NOMO-1 (cell line): Measurements from ENCODE around the gene RCL1.
"Not testable (repeated sequence)": the region's sequence is repeated elsewhere in the genome, so short reads cannot be mapped to it uniquely, and the experiment has no call there.

Source experiments
- DNase-seq, 2 experiments: peaks; one replicate each; lab custom pipeline; 2025; ENCODE audit not compliant: unreplicated experiment in 2 of 2; lab: John Stamatoyannopoulos, UW

The RCL1 gene, protein sequence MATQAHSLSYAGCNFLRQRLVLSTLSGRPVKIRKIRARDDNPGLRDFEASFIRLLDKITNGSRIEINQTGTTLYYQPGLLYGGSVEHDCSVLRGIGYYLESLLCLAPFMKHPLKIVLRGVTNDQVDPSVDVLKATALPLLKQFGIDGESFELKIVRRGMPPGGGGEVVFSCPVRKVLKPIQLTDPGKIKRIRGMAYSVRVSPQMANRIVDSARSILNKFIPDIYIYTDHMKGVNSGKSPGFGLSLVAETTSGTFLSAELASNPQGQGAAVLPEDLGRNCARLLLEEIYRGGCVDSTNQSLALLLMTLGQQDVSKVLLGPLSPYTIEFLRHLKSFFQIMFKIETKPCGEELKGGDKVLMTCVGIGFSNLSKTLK

DNA sequence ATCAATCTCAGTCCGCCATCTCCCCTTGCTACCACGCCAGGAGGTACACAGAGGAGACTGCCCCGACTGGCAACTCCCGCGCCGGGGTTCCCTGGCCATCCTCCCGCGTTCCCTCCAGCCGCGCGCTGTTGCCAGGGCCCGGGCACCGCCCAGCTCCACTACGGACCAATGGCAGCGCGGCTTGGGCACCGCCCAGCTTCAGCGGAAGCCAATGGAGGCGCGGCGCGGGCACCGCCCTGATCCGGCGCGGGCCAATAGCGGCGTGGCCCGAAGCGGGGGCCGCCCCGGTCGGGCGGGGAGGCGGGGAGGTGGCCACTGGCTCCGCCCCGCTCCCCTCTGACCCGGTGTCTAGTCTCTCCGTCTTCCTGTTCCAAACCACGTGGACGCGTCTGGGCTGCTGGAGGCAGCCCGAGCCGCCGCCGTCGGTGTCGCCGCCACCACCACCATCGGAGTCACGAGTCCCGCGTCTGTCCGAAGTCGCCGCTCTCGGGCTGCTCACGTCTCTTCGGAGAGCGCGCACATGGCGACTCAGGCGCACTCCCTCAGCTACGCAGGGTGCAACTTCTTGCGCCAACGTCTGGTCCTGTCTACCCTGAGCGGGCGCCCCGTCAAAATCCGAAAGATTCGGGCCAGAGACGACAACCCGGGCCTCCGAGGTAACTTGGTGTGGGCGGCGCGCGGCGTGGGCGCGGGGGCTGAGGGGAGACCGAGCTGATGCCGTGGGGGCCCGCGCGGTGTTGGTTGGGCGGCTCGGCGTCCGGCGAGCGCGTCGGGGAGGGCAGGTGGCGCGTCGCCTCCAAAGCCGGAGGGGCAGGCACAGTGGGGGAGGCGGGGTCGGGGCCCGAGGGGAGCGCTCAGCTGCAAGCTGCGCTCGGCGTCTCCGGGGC is at the start of gene RCL1:
Gene RCL1, plus strand, starts transcription at position 373 of the 887 bp plus-strand sequence. Its CDS starts 148 bp downstream, at position 521.
- DNase-seq, result peak; percentile 86 to 90

DNA sequence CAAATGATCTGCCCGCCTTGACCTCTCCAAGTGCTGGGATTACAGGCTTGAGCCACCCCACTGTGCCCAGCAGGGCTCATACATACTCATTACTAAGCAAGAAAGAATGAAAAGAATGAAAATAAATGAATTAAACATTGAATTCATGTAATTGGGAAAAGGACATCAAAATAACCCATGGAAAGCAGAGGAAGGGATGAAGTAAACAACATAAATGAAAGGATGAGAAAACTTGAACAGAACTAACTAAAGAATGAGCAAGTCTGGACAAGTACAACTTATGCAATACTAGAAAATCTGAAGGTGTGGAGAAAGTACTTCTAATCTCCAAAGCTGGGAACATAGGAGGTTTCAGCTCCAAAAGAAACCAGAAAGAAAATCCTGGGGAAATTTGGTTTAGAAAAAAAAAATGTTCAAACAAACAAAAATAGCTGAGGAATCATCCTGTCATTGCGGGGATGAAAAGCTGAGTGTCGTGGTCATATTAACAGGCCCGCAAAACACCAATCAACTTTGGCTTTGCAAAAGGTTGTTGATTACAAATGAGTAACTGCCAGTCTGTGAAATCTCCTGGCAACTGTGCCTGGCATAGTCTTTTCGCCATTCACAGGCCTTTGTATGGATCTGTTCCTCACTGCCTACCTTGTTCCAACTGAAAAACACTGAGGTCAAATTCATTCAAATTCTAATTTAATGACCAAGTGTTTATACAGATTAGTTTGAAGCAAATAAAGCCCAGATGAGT is 49.4 kb upstream of the RCL1 start:
- no peak for DNase-seq

DNA sequence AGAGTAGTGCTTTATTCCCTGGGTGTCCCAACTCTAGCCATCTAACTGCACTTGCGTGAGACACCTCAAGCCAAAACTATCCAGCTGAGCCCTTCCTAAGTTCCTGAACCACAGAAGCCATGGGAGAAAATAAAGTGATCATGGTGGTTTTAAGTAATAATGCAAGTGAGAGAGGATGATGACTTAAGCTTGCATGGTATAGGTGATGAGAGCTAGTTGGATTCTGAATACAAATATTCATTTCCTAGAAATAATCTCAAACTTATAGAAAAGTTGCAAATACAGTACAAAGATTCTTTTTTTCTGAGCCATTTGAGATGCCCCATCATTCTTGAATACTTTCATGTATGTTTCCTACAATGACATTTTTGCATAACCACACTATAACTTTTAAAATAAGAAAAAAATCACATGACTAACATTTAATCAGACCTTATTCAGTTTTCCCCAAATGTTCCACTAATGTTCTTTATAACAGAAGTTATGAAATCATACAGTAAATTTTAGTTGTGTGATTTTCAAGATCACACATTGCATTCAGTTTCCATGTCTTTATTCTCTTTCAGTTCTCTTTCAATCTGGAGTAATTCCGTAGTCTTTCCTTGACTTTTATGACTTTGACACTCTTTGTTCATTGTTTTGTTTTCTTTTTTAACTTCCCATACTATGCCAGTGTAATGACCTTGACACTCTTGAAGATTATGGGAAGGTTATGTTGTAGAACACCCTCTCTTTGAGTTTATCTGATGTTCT is 46.3 kb upstream of the RCL1 start:
- no peak for DNase-seq

DNA sequence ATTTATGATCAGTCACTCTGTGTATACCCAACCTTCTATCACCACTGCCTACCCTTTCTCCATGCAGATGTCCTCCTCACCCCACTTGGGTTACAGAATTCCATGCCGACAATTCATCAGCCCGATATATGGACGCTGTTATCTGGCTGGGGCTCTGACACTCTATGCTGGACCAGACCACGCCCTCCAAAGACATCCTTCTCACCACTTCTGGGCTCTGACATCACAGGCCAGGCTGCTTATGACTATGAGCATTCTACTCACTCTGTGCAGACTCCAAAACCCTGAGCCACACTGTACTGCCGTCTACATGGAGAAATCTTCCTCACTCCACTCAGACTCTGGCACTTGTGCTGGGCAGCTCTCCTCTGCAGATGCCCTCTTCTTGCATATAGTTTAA is 44.1 kb upstream of the RCL1 start:
- no peak for DNase-seq

DNA sequence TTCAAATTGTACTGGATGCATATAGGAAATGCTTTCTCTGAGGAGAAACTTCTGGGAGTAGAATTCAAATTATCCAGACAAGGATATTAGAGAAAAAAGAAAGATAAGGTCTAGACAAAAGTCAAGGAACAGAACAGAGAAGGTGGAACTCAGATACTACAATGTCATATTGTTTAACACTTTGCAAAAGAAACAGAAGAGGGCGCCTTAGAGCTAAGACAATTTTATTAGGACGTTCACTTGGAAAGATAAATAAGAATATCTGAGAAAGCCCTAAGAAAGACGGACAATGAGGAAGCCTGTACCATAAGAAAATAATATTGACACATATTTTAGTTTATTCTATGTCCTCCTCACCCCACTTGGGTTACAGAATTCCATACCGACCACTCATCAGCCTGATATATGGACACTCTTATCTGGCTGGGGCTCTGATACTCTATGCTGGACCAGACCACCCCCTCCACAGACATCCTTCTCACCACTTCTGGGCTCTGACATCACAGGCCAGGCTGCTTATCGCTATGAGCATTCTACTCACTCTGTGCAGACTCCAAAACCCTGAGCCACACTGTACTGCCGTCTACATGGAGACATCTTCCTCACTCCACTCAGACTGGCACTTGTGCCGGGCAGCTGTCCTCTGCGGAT is 42.6 kb upstream of the RCL1 start:
- DNase-seq, result peak in 1 of 2 experiments; percentile 15

DNA sequence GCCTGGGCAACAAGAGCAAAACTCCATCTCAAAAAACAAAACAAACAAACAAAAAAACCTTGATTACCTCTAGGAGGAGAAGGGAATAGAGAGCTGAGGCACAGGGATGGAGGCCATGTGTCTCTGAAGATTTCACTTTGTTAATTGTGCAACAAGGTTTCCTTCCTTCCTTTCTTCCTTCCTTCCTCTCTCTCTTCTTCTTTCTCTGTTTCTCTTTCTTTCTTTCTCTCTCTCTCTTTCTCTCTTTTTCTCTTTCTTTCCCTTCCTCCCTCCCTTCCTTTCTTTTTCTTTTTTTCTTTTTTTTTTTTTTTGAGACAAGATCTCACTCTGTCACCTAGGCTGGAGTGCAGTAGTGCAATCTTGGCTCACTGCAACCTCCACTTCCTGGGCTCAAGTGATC is 38.2 kb upstream of the RCL1 start:
- DNase-seq, result not testable (repeated sequence)

DNA sequence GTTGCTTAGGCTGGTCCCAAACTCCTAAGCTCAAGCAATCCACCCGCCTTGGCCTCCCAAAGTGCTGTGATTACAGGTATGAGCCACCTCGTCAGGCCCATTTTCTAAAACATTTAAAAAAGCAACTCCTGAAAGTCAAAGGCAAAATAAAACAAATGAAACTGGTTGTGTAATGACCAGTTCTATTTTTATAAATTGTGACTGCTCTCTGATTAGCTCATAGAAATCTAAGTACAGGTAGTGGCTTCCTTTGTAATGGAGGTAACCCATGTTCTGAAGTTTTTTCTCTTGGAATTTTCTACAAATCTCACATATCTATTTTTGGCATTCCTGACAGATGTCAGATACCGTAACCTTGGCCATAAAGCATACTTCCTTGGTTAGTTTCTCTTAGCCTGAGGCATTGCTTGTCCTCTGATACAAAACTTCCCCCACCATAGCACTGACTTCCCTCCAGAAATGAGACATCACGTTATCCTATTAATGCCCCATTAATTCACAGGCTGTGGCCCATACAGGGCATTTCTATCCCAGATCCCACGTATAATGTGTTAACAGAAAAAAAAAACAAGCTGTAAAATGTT is 37.6 kb upstream of the RCL1 start:
- DNase-seq, result no peak

DNA sequence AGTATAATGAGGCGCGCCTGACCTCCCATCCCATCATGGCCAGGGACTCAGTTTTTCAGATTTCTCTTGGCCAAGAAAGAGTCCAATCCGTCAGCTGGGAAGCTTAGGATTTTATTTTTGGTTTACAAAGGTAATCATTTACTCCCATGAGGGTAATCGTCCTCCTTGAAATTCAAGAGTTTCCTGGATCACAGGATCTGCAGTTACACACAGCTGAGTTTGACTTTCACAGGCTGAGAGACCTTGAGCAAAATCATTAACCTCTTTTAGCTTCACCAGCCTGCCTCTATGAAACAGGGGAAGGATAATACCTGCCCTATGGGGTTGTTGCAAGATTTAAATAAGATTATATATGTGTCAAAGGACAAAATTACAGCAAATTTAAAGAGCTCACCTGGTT is 36.3 kb upstream of the RCL1 start:
- no peak for DNase-seq

DNA sequence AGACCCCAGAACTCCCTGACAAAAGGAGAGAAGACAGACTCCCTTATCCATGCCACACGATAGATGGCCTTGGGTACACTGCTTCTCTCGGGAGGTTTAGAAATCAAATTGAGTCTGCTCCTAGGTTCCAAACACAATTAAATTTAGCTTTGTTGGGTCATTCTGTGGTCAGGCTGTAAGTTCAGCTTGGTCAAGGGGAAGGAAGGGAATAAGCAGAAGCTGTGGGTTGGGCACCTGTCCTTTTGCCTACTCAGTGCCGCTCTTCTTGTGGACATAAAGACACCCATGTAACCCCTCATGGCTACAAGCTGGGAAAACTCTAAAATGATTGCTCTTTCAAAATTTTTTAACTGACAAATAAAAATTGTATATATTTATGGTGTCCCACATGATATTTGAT is 32.6 kb upstream of the RCL1 start:
- DNase-seq, result peak; percentile 11 to 63

DNA sequence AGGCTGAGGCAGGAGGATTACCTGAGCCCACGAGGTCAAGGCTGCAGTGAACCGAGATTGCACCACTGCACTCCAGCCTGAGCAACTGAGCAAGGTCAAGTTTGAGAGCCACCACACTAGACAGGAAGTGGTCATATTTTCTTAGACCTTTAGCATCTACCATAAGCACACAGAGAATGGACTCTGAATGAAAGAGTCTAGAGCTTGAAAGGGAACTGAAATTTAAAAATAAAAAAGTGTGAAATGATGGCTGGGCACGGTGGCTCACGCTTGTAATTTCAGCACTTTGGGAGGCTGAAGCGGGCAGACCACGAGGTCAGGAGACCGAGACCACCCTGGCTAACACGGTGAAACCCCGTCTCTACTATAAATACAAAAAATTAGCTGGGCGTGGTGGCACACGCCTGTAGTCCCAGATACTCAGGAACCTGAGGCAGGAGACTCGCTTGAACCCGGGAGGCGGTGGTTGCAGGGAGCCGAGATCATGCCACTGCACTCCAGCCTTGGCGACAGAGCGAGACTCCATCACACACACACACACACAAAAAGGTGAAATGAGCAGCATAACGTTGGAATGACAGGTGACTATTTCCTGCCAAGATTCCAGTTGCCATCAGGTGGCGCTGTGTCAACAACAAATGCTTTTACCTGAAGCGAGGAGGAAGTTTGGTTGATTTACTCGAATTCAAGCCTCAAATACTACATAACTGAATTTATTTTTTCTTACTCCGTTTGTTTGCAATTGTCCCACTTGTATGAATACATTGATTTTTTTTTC is 30.4 kb upstream of the RCL1 start:
- peak; percentile 64 to 73 for DNase-seq

DNA sequence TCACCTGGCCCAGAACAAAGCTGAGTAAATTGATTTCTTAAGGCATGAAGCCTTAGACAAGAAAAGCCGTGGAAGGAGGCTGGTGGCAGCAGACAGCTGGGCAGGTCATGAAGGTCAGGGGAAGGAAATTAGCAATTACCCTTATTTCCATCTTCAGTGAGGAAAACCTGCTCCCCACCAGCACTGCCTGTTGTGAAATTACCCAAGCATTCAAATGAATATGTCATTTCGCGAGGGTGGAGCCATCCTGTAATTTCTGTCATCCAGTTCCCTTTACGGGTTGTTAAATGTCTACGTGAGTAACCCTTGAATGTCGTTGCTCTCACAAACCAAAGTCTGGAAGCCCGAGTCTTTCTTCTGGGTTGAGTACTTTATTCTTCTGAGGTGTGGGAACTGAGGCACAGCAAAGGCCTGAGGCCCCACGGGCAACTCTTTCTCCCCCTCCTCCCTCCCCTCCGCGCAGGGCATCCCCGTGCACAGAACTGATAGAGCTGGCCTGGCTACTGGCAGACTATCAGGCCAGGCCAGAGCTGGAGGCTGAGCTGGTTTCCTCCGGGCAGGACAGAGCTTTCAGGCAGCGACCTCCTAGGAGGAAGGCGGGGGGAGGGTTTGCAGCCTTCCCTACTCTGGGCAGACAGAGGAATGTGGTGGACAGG is 29.7 kb upstream of the RCL1 start:
- DNase-seq, result peak; percentile 64 to 85

DNA sequence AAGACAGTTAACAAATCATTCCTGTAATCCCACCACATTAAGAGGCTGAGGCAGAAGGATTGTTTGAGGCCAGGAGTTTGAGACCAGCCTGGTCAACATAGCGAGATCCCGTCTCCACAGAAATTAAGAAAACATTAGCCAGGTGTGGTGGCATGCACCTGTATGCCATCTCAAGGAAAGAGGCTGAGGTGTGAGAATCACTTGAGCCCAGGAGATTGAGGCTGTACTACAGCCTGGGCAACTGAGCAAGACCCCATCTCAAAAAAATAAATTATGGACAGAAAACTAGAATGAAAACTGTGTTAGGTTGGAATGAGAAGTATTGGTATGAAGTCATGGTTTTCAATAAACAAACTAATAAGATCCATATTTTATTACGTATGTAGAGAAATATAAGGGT is 28.7 kb upstream of the RCL1 start:
- DNase-seq, result no peak

DNA sequence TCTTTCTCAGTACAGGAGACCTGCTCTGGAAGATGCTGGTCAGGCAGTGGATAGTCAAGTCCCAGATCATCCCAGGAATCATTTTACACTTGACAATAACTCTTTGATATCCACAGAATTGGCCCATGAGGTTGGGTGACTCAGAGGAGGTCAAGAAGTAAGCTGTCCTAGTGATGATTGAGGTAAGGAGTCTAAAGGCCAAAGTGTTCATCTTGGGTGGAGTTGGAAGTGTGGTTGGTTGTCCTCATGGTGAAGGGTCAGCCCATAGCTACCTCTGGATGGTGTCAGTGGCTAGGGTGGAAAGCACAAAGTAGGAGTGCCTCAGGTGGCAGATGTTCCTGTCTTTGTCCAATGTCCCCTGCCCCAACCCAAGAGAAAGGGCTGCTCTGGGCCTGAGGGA is 24.1 kb upstream of the RCL1 start:
- DNase-seq, result no peak

DNA sequence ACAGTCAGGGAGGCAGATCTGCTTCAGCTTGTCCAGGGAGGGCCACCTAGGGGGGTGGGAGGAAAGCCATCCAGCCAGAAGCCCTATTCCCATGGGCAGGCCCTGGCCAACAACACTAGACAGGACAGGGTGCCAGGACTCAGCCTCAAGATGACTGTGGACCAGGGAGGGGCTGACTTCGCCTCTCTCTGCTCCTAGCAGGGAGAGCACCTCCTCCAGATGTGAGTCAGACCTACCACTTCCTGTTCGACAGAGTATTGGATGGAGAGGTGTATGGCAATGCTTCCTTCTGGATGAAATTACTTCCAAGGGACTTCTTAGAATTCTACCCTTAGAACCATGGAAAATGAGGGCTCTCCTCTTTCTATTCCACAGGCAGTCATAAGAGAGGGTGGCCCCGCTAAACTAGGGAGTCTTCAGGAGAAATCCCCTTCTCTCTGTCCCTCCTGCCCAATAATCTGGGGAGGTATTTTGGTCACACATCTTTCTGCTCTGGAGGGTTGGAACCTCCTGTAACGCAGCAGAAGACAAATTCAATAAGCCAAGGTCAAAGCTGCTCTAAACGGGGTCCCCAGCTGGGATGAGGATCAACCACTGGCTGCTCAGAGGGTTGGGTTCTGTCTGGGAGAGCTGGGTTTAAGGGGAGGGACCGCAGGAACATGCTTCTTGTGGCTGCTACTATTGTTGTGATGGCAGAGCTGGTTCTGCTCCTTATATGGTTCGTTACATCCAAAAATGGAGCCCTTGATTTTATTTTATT is 23.2 kb upstream of the RCL1 start:
- DNase-seq, result no peak

DNA sequence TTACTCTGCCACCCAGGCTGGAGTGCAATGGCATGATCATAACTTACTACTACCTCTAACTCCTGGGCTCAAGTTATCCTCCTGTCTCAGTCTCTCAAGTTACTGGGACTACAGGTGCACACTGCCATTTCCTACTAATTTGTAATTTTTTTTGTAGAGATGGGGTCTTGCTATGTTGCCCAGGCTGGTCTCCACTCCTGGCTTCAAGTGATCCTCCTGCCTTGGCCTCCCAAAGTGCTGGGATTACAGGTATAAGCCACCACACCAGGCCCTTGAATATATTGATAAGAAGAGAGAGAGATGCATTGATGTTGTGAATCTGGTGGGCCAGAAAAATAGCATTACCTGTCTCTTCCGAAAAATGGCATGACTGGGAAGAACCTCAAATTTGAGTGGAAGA is 21.0 kb upstream of the RCL1 start:
- DNase-seq, result no peak

DNA sequence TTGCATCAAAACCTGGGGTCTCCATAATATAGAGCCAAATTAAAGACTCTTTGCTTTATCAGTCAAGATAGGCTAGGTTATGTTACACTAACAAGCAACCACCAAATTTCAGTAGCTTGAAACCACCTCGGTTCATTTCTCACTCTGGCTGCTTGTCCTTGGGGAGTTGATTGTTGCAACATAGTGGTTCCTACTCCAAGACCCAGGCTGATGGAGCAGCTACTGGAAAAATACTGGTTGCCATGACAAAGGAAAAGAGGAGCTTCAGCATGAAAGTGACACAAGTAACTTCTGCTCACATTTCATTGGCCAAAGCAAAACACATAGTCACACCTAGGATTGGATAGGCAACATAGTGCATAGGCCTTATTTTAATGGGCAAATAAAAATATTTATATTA is 18.5 kb upstream of the RCL1 start:
- DNase-seq, result no peak

DNA sequence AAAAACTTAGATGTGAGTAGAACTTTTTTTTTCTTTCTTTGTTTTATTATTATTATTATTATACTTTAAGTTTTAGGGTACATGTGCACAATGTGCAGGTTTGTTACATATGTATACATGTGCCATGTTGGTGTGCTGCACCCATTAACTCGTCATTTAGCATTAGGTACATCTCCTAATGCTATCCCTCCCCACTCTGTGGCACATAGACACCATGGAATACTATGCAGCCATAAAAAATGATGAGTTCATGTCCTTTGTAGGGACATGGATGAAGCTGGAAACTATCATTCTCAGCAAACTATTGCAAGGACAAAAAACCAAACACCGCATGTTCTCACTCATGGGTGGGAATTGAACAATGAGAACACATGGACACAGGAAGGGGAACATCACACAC is 17.8 kb upstream of the RCL1 start:
- DNase-seq, result not testable (repeated sequence)

DNA sequence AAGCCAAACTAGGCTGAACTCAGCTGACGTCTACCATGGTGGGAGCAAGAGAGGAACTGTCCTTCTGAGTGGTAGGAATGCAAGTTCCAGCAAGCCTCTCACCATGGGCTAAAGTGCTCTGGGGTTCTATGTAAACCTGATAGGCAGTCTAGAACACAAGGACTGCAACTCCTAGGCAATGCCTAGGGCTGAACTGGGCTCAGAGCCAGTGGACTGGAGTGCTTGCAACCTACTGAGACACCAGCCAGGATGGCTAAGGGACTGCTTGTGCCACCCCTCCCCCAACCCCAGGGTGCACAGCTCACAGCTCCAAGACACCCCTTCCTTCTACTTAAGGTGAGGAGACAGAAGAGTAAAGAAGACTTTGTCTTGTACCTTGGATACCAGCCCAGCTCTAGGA is 12.1 kb upstream of the RCL1 start:
- DNase-seq, result no peak
